Natural killer cell treated with Interleukin-12 subunit alpha and Interleukin-12 subunit beta and Interleukin-15 and Interleukin-18, amount 100 ng/mL, for 72 hours (primary cell): ENCODE results near the gene ANKRD2. TPM values are rescaled to one million over a fixed set of nuclear protein-coding genes. Genes with fewer than 3 reads are reported as not detected.
A peak's percentile ranks its signal among the peaks of the same experiment; 100 is the strongest.
"Not testable (repeated sequence)": the region's sequence is repeated elsewhere in the genome, so short reads cannot be mapped to it uniquely, and the experiment has no call there.

Source experiments
- ATAC-seq, 2 donors: fragments of 150-1000 bp; cut with Tn5 transposase in 1 of 2; sonication (Bioruptor Pico), chemical (Tn5 transposase) in 1 of 2; 2 replicates each; pipeline ENCODE4 v1.10.0; 2021
- DNase-seq: peaks from one replicate; pipeline ENCODE4 v3.0.0; 2022; ENCODE audit warnings: low spot score
- H3K27ac Mint-ChIP-seq, 2 donors: 1 replicate in 1 of 2; 2 replicates in 1 of 2; pipeline ENCODE4 v1.8.0; 2022; ENCODE audit warnings: mixed read lengths in 2 of 2, mild to moderate bottlenecking in 1 of 2, moderate library complexity in 1 of 2
- H3K27me3 Mint-ChIP-seq, 2 donors: 1 replicate in 1 of 2; 2 replicates in 1 of 2; pipeline ENCODE4 v1.8.0; 2022; ENCODE audit warnings: mixed read lengths in 2 of 2
- H3K36me3 Mint-ChIP-seq: one replicate; pipeline ENCODE4 v1.8.0; 2022; ENCODE audit warnings: mixed read lengths
- H3K4me1 Mint-ChIP-seq, 2 donors: 1 replicate in 1 of 2; 2 replicates in 1 of 2; pipeline ENCODE4 v1.8.0; 2022; ENCODE audit warnings: low read depth in 2 of 2, mixed read lengths in 2 of 2, mild to moderate bottlenecking in 1 of 2
- H3K4me3 Mint-ChIP-seq: one replicate; pipeline ENCODE4 v1.8.0; 2022; ENCODE audit warnings: mixed read lengths
- H3K9me3 Mint-ChIP-seq: 2 replicates; pipeline ENCODE4 v1.8.0; 2022; ENCODE audit warnings: mixed read lengths
- total RNA-seq, 2 donors: library from RNA; stranded (reverse); gene quantifications; one replicate each; pipeline ENCODE4 v1.2.3, GENCODE V29; 2022

ANKRD2 gene
- total RNA-seq, 2 donors from 2014 or later = not detected

DNA sequence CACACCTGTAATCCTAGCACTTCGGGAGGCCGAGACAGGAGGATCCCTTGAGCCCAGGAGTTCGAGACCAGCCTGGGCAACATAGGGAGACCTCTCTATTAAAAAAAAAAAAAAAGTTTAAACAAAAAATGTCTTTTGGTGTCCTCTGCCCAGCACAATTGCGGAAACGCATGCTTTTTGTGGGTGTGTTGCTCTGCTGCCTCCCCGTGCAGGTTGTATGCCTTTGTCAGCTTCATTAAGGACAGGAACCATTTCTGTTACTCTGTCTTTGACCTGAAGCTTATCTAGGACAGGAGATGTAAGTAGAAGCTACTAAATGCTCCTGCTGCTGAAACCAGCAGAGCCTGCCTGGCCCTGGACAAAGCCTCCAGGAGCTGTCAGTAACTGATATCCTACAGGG is 21.3 kb upstream of the ANKRD2 start:
- H3K27ac Mint-ChIP-seq = no peak overlapping the region
- ATAC-seq = no peak
- no peak overlapping the region for H3K4me3 Mint-ChIP-seq
- H3K4me1 Mint-ChIP-seq = no peaks in the 10 kb centered on the region
- no peaks in the 10 kb centered on the region for H3K9me3 Mint-ChIP-seq
- H3K36me3 Mint-ChIP-seq = no peaks in the 10 kb centered on the region
- no peaks in the 10 kb centered on the region for H3K27me3 Mint-ChIP-seq
- DNase-seq = no peak

DNA sequence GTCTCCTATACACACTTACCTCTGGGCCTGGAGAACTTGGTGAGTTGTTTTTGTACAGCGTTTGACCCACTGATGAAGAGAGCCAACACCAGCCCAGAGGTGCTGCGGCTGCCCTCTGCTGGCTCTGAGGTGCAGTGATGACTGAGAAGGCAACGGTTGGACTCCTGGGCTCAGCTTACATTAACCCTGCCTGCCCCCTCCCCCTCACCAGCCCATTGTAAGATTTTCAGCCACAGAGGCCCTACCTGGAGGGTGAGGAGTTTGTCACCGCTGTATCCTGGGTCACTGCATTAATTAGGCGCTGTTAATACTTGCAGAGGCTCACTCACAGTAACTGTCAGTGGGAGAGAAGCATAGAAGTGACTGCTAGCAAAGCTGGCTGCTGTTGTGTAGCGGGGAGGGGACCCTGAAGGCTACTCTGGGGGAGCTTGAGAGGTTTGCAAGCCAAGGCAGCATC is 19.0 kb upstream of the ANKRD2 start:
- H3K9me3 Mint-ChIP-seq = no peaks in the 10 kb centered on the region
- DNase-seq (no peak), ATAC-seq (peak; percentile 72 to 73)
- H3K27ac Mint-ChIP-seq = no peak overlapping the region
- H3K4me3 Mint-ChIP-seq = no peak overlapping the region
- no peaks in the 10 kb centered on the region for H3K36me3 Mint-ChIP-seq
- H3K27me3 Mint-ChIP-seq = no peaks in the 10 kb centered on the region
- no peaks in the 10 kb centered on the region for H3K4me1 Mint-ChIP-seq

DNA sequence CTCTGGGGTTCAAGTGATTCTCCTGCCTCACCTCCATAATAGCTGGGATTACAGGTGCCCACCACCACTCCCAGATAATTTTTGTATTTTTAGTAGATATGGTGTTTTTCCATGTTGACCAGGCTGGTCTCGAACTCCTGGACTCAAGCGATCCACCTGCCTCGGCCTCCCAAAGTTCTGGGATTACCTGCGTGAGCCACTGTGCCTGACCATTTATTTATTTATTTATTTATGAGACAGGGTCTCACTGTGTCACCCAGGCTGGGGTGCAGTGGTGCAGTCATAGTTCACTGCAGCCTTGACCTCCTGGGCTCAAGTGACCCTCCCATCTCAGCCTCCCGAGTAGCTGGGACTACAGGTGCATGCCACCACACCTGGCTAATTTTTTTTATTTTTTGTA is 18.2 kb upstream of the ANKRD2 start:
- DNase-seq, ATAC-seq, H3K4me1 Mint-ChIP-seq, H3K27me3 Mint-ChIP-seq, H3K36me3 Mint-ChIP-seq, H3K9me3 Mint-ChIP-seq, H3K4me3 Mint-ChIP-seq, H3K27ac Mint-ChIP-seq: not testable (repeated sequence)

DNA sequence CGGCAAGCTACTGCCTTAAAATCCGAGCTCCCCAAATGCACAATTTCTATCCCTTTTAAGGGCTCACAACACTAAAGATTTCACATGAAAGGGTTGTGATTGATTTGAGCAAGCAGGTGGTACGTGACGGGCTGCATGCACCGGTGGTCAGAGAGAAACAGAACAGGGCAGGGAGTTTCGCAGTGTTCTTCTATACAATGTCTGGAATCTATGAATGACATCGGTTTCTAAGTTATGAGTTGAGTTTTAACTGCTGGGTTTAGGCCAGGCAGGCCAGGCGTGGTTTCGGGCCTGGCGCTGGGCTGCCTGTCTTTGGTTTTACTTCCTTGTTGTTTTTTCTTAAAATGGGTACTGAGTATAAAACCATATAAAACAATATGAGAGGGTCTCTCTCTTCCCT is 17.0 kb upstream of the ANKRD2 start:
- not testable (repeated sequence) for H3K9me3 Mint-ChIP-seq, H3K27me3 Mint-ChIP-seq, H3K4me1 Mint-ChIP-seq, H3K36me3 Mint-ChIP-seq, ATAC-seq, H3K4me3 Mint-ChIP-seq, H3K27ac Mint-ChIP-seq
- DNase-seq = peak; percentile 8

DNA sequence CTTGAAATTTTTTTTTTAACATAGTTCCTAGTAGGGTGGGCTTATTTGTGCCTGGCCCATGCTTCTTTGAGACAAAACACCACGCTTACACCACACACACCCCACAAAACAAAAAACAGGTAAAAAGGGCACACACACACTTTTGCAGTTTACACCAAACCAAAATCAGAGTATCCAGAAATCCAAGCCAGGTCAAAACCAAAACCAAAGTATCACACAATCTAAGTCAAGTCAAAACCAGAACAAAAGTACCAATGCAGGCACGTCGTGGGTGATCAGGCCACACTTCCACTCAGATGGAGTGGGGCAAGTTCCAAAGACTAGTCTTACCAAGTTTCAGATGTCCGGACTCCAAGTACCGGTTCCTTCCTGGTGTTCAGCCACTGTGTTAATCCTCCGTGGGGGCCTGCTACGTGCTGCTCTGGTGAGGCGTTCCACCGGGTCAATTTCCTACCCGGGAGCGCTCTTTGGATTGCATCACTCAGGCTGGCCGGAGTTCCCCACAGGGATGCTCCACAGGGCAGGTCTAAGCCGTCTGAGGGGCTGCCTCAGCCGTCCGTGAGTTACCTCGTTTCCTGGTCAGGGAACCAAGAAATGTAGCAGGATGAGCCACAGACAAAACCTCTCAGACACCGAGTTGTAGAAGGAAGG is 11.7 kb upstream of the ANKRD2 start:
- H3K4me1 Mint-ChIP-seq, H3K27ac Mint-ChIP-seq, H3K27me3 Mint-ChIP-seq, ATAC-seq, DNase-seq, H3K36me3 Mint-ChIP-seq, H3K9me3 Mint-ChIP-seq, H3K4me3 Mint-ChIP-seq: not testable (repeated sequence)

DNA sequence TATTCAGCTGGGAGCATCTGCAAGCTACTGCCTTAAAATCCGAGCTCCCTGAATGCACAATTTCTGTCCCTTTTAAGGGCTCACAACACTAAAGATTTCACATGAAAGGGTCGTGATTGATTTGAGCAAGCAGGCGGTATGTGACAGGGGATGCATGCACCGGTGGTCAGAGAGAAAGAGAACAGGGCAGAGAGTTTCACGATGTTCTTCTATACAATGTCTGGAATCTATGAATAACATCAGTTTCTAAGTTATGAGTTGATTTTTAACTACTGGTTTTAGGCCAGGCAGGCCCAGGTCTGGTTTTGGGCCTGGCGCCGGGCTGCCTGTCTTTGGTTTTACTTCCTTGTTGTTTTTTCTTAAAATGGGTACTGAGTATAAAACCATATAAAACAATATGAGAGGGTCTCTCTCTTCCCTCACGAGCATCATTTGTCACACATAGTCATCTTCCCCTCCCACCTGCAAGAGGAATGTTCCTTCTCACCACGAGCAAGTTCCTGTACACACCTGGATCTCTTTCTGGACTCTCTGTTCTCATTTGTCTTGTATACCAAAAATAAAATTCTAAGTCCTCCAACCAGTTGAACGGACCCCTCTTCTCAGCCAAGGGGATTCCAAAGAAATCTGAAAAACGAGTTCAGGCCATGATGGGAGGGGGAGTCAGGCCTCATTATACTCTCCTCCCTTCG is 11.0 kb upstream of the ANKRD2 start:
- H3K9me3 Mint-ChIP-seq, ATAC-seq, H3K4me1 Mint-ChIP-seq, H3K4me3 Mint-ChIP-seq, H3K27me3 Mint-ChIP-seq, H3K36me3 Mint-ChIP-seq, DNase-seq, H3K27ac Mint-ChIP-seq: not testable (repeated sequence)

DNA sequence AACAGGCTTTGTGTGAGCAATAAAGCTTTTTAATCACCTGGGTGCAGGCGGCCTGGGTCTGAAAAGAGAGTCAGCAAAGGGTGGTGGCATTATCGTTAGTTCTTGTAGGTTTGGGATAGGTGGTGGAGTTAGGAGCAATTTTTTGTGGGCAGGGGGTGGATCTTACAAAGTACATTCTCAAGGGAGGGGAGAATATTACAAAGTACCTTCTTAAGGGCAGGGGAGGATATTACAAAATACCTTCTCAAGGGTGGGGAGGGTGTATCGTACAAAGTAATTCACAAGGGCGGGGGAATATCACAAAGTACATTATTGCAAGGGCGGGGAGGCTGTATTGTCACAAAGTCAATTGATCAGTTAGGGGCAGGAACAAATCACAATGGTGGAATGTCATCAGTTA is 10.2 kb upstream of the ANKRD2 start:
- H3K9me3 Mint-ChIP-seq, H3K27ac Mint-ChIP-seq, ATAC-seq, H3K27me3 Mint-ChIP-seq, H3K4me3 Mint-ChIP-seq, DNase-seq, H3K36me3 Mint-ChIP-seq, H3K4me1 Mint-ChIP-seq: not testable (repeated sequence)

DNA sequence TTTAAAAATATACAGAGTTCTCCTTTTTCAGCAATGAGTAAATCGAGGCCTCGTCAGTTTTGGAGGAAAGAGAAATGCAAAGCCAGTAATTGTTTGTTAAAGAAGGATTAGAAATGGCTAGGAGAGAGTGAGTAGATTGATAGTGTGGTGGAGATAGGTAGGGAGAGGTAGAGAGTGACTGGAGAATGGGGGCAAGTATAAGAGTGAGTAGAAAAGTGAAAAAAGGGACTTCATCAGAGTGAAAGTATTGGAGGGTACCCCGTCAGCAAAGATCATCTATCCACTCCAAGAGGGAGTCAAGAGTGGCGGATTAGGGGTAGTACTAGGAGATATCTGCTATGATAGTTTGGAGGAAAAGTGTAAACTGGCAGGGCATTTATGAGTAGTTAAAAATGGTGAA is 9.2 kb upstream of the ANKRD2 start:
- ATAC-seq = no peak

DNA sequence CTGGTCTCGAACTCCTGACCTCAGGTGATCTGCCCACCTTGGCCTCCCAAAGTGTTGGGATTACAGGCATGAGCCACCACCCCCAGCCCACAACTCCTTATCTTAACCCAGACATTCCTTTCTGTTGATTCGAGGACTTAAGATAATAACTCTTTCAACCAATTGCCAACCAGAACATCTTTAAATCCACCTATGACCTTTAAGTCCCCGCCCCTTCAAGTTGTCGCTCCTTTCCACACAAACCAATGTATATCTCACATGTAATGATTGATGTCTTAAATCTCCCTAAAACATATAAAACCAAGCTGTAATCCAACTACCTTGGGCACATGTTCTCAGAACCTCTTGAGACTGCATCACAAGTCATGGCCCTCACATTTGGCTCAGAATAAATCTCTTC is 7.8 kb upstream of the ANKRD2 start:
- no peaks in the 10 kb centered on the region for H3K36me3 Mint-ChIP-seq
- H3K27ac Mint-ChIP-seq = no peak overlapping the region
- DNase-seq (no peak), ATAC-seq (no peak)
- H3K4me3 Mint-ChIP-seq = no peak overlapping the region
- no peaks in the 10 kb centered on the region for H3K4me1 Mint-ChIP-seq
- H3K9me3 Mint-ChIP-seq = no peaks in the 10 kb centered on the region
- peaks cover 0 to 5% of the 10 kb centered on the region in 2 donors for H3K27me3 Mint-ChIP-seq

More for the DNA sequence above, 9.2 kb upstream of the ANKRD2 start:
- no peaks in the 10 kb centered on the region for H3K36me3 Mint-ChIP-seq
- no peak overlapping the region for H3K27ac Mint-ChIP-seq
- H3K4me3 Mint-ChIP-seq = no peak overlapping the region
- no peaks in the 10 kb centered on the region for H3K4me1 Mint-ChIP-seq
- DNase-seq = no peak
- peaks cover 0 to 5% of the 10 kb centered on the region in 2 donors for H3K27me3 Mint-ChIP-seq
- H3K9me3 Mint-ChIP-seq = no peaks in the 10 kb centered on the region

DNA sequence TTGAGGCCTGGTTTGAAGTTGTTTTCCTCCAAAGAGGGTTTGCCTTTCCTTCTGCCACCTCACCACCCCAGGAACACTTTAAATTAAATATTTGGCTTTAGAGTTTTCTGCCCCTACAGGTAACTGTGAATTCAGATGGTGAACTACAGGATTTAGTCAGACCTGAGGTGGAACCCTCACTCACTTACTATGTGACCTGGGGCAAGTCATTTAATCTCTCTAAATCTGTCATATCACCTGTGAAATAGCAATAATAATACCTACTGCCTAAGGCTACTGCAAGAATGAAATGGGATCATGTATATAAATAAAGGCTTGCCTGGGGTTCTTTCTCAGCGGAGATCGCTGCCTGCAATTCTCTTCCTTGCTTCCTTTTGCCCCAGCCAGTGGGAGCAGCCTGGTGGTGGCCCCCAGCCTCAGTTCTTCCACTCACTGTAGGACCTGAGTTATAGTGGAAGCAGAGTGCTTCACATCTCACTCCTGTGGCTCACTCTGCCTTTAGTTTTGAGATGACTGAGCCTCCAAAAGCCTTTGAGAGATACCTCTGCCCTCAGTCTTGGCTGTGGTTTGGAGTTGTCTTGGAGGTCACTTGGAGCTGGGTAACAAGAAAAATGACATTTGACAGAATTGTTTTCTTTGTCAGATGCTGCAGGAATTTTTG is 6.1 kb upstream of the ANKRD2 start:
- no peaks in the 10 kb centered on the region for H3K4me1 Mint-ChIP-seq
- no peaks in the 10 kb centered on the region for H3K9me3 Mint-ChIP-seq
- no peaks in the 10 kb centered on the region for H3K36me3 Mint-ChIP-seq
- H3K27me3 Mint-ChIP-seq = peaks cover 0 to 5% of the 10 kb centered on the region in 2 donors
- DNase-seq (no peak), ATAC-seq (peak in 1 of 2 donors; percentile 57)
- no peak overlapping the region for H3K4me3 Mint-ChIP-seq
- H3K27ac Mint-ChIP-seq = no peak overlapping the region

DNA sequence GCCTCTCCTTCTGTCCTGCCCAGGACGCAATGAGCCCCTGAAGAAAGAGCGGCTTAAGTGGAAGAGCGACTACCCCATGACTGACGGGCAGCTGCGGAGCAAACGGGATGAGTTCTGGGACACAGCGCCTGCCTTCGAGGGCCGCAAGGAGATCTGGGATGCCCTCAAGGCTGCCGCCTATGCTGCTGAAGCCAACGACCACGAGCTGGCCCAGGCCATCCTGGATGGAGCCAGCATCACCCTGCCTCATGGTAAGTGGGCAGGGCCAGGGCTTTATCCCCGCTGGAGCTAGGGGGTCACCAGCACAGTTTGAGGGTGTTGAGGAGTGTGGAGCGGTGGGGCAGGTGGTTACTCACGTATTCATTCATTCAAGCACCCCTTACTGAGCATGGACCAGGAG is 4.7 kb upstream of the ANKRD2 start:
- ATAC-seq = no peak
- Mint-ChIP-seq H3K27me3 (peaks cover 0 to 5% of the 10 kb centered on the region in 2 donors), H3K27ac (no peak overlapping the region), H3K9me3 (no peaks in the 10 kb centered on the region), H3K4me1 (no peaks in the 10 kb centered on the region), H3K4me3 (no peak overlapping the region), H3K36me3 (no peaks in the 10 kb centered on the region)
- no peak for DNase-seq

DNA sequence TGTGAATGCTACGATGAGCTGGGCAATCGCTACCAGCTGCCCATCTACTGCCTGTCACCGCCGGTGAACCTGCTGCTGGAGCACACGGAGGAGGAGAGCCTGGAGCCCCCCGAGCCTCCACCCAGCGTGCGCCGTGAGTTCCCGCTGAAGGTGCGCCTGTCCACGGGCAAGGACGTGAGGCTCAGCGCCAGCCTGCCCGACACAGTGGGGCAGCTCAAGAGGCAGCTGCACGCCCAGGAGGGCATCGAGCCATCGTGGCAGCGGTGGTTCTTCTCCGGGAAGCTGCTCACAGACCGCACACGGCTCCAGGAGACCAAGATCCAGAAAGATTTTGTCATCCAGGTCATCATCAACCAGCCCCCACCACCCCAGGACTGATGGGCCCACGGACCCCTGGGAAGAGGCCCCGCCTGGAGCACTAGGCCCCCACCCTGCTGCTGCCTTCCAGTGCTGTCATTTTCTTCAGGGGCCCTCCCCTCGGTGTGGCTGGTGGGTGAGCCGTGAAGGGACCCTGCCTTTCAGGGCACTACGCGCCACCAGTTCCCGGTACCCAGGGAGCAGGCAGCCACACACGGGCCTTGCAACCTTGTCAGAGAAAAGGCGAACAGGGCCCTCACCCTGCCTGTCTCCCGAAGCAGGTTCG is 2.3 kb upstream of the ANKRD2 start:
- DNase-seq = no peak
- H3K9me3 Mint-ChIP-seq = no peaks in the 10 kb centered on the region
- H3K4me1 Mint-ChIP-seq = no peaks in the 10 kb centered on the region
- no peak overlapping the region for H3K27ac Mint-ChIP-seq
- H3K27me3 Mint-ChIP-seq = no peaks in the 10 kb centered on the region
- no peak for ATAC-seq
- no peak overlapping the region for H3K4me3 Mint-ChIP-seq
- no peaks in the 10 kb centered on the region for H3K36me3 Mint-ChIP-seq

DNA sequence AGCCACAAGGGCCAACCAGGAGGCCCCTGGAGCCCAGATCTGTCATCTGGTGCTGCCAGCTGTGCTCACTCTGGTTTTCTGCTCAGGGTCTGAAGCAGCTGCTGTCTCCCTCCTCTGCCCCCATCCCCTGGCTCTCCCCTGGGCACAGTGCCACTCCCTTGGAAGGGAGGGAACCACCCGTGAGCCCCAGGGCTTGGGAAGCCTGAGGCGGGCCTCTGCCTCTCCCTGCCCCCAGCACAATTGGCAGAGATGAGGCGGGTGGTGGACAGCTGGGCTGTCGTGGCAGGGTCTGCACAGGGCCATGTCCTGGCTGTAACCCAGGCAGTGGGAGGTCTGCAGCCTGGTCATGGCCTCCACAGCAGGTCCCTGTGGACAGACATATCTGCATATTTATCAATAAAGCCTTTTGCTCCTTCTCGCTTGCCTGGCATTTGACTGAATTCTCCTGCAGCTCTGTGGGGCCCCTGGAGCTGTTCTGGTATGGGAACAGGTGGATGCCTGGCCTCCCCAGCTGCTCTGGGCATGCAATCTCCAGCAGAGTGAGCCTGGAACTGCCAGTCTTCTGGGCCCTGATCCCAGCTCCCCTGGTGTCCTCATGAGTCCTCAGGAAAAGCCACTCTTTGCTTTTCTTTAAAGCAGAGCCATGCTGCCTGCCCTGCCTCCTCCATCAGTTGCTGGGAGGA is 1.6 kb upstream of the ANKRD2 start:
- no peak for DNase-seq
- no peak for ATAC-seq
- Mint-ChIP-seq H3K27ac (no peak overlapping the region), H3K4me1 (no peaks in the 10 kb centered on the region), H3K4me3 (no peak overlapping the region), H3K36me3 (no peaks in the 10 kb centered on the region), H3K9me3 (no peaks in the 10 kb centered on the region), H3K27me3 (no peaks in the 10 kb centered on the region)
